GM21528 (cell line): ENCODE results near the gene PHF1.

Experiments
- ATAC-seq: cut with Tn5 transposase; IDR thresholded peaks from one replicate; pipeline ENCODE4 v1.9.1; 2021; ENCODE audit warnings: mild to moderate bottlenecking, moderate library complexity; ENCODE audit not compliant: unreplicated experiment, low FRiP score

The PHF1 gene

GRCh38 chr6:33417128-33417902, 6.5 kb downstream of the PHF1 start:
- no peak for ATAC-seq

- ATAC-seq, result peak; percentile 83
Measured at GRCh38 chr6:33417903-33418689, 7.3 kb downstream of the PHF1 start, which contains the start of gene CUTA. TSS of gene CUTA (minus strand) at chr6:33418107. CDS start at chr6:33418000, 107 bp downstream.

- ATAC-seq, result no peak
Measured at GRCh38 chr6:33418690-33419291, 8.0 kb downstream of the PHF1 start.

GRCh38 chr6:33419580-33420490, 9.0 kb downstream of the PHF1 start, which contains the start of gene SYNGAP1:
TSS of gene SYNGAP1 (plus strand) at chr6:33420065. CDS start at chr6:33420265, 200 bp downstream.
- no peak for ATAC-seq

GRCh38 chr6:33420491-33421343, 9.9 kb downstream of the PHF1 start:
- ATAC-seq, result no peak

GRCh38 chr6:33421344-33421643, 10.5 kb downstream of the PHF1 start:
- ATAC-seq, result no peak

- ATAC-seq, result no peak
Measured at GRCh38 chr6:33423777-33424176, 13.0 kb downstream of the PHF1 start.

GRCh38 chr6:33424855-33425667, 14.2 kb downstream of the PHF1 start:
- ATAC-seq, result no peak

GRCh38 chr6:33425668-33426577, 15.1 kb downstream of the PHF1 start:
- peak; percentile 42 for ATAC-seq

GRCh38 chr6:33426590-33427511, 16.0 kb downstream of the PHF1 start:
- ATAC-seq, result no peak

GRCh38 chr6:33427585-33428223, 16.9 kb downstream of the PHF1 start:
- no peak for ATAC-seq

GRCh38 chr6:33428224-33428965, 17.6 kb downstream of the PHF1 start:
- ATAC-seq, result no peak

GRCh38 chr6:33428966-33429749, 18.3 kb downstream of the PHF1 start:
- no peak for ATAC-seq

GRCh38 chr6:33429750-33430052, 18.9 kb downstream of the PHF1 start:
- ATAC-seq, result no peak

- ATAC-seq, result no peak
Measured at GRCh38 chr6:33430334-33430733, 19.5 kb downstream of the PHF1 start.
